Measurements from ENCODE around the gene MMP13.
"Not testable (repeated sequence)": the region's sequence is repeated elsewhere in the genome, so short reads cannot be mapped to it uniquely, and the experiment has no call there.

The MMP13 gene

GRCh38 chr11:102983486-102983885, 28.0 kb upstream of the MMP13 start:
- H3K27ac ChIP-seq, result no peak overlapping the region
- TF ChIP-seq ZFX (IDR thresholded peaks at IDR 0.05; ENCODE audit: borderline replicate concordance), result no peak
- TF ChIP-seq, protein P1, sequence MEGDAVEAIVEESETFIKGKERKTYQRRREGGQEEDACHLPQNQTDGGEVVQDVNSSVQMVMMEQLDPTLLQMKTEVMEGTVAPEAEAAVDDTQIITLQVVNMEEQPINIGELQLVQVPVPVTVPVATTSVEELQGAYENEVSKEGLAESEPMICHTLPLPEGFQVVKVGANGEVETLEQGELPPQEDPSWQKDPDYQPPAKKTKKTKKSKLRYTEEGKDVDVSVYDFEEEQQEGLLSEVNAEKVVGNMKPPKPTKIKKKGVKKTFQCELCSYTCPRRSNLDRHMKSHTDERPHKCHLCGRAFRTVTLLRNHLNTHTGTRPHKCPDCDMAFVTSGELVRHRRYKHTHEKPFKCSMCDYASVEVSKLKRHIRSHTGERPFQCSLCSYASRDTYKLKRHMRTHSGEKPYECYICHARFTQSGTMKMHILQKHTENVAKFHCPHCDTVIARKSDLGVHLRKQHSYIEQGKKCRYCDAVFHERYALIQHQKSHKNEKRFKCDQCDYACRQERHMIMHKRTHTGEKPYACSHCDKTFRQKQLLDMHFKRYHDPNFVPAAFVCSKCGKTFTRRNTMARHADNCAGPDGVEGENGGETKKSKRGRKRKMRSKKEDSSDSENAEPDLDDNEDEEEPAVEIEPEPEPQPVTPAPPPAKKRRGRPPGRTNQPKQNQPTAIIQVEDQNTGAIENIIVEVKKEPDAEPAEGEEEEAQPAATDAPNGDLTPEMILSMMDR (IDR thresholded peaks at IDR 0.05), result no peak

DNA sequence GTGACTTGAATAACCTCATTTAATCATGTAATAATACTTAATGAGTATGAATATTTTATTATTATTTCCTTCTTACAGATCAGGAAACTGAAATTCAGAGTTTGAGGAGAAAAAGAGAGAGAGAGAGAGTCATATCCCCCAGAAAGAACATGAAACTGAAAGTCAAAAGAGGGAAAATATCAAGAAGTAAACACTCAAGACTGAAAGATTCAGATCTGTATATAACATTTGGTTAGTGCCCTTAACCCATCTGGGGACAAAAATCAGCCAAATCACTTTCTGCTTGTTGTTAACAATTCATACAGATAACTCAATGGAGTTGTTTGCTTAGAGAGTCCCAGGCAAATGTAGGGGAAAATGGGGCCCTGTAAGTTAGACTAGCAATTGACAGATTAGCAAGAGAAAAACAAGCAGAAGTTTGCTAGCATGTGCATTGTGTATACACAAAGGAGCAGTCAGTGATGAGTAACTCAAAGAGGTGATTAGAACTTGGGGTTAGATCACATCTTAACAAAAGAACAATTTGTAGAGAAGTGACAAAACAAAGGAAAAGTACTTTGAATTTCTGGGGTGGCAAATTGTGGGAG, 25.9 kb upstream of the MMP13 start:
- TF ChIP-seq ZFX (IDR thresholded peaks at IDR 0.05; ENCODE audit: borderline replicate concordance), result no peak
- TF ChIP-seq, protein P1 (IDR thresholded peaks at IDR 0.05), result no peak
- H3K27ac ChIP-seq, result no peak overlapping the region

GRCh38 chr11:102974552-102975280, 19.2 kb upstream of the MMP13 start:
- H3K27ac ChIP-seq, result no peak overlapping the region
- TF ChIP-seq ZFX (IDR thresholded peaks at IDR 0.05; ENCODE audit: borderline replicate concordance), result no peak
- TF ChIP-seq, protein P1 (IDR thresholded peaks at IDR 0.05), result no peak

DNA sequence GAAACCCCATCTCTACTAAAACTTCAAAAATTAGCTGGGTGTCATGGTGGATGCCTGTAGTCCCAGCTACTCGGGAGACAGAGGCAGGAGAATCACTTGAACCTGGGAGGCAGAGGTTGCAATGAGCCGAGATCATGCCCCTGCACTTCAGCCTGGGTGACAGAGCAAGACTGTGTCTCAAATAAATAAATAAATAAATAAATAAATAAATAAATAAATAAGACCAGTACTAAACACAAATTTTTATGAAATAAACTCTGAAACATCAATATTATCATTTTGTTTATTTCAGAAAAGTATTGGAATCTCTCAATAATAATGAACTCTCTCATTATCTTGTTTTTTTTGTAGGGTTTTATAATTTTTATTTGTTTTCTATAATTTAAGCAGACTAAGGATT, 18.2 kb upstream of the MMP13 start:
- not testable (repeated sequence) for H3K27ac ChIP-seq

GRCh38 chr11:102972853-102973252, 17.3 kb upstream of the MMP13 start:
- H3K27ac ChIP-seq, result no peak overlapping the region
- TF ChIP-seq, protein P1 (IDR thresholded peaks at IDR 0.05), result no peak

DNA sequence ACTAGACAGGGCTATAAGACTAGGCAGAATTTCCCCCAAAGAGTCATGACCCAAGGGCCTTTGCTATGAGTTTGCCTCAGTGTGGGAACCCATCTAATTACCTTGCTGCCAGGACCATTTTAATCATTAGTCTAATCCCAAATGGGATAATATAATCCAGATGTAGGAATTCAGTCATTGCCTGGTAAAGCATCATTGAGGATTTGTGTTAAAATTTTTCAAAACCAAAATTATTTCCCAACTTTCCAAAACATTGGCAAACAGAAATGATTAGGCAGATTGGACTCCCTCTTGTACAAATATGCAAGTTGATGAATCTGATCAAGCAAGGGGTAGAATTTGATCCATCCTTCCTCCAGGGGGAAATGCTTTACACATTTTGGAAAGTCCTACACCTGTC, 16.2 kb upstream of the MMP13 start:
- no peak overlapping the region for H3K27ac ChIP-seq
- TF ChIP-seq ZFX (IDR thresholded peaks at IDR 0.05; ENCODE audit: borderline replicate concordance), result no peak
- TF ChIP-seq, protein P1 (IDR thresholded peaks at IDR 0.05), result no peak

DNA sequence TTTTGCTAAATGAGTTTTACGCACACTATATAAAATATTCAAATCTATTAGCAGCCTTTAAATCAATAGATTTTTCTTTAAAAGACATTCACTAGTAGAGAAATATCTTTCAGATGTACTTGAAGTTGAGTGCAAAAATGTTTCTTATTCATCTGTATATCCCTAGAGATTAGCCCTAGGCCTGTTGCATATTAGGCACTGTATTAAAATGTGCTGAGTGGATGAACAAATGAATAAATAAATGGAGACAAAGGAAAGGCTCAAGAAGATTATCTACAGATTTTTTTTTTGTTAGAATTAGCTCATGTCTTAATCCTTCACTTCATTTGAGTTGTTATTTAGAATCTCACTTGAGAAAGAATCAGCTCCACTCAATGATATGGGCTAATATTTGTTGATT, 12.0 kb upstream of the MMP13 start:
- TF ChIP-seq, protein P1 (IDR thresholded peaks at IDR 0.05), result no peak
- H3K27ac ChIP-seq, result no peak overlapping the region

GRCh38 chr11:102966011-102966410, 10.5 kb upstream of the MMP13 start:
- no peak overlapping the region for H3K27ac ChIP-seq
- TF ChIP-seq, protein P1 (IDR thresholded peaks at IDR 0.05), result no peak
- no peak for TF ChIP-seq ZFX (IDR thresholded peaks at IDR 0.05; ENCODE audit: borderline replicate concordance)

Data from 22Rv1 (cell line).